ENCODE data around the gene BEND6.

The BEND6 gene

GRCh38 chr6:57074383-57074782, 119.5 kb downstream of the BEND6 start:
- no peaks in the 10 kb centered on the region for H3K27me3 ChIP-seq (replicated peaks; ENCODE audit: control insufficient read depth, insufficient read depth, low read length)
- no peaks in the 10 kb centered on the region for H3K36me3 ChIP-seq (ENCODE audit: control insufficient read depth, insufficient read depth, low read length)
- no peak for TF ChIP-seq CTCF (IDR thresholded peaks at IDR 0.05; ENCODE audit: insufficient read depth, low read length, poor library complexity, severe bottlenecking)
- no peak overlapping the region for H3K4me3 ChIP-seq (replicated peaks; ENCODE audit: low read depth, low read length)
- DNase-seq (ENCODE audit: extremely low read depth, insufficient read length): no peak

GRCh38 chr6:57075092-57075491, 120.2 kb downstream of the BEND6 start:
- H3K27me3 ChIP-seq (replicated peaks; ENCODE audit: control insufficient read depth, insufficient read depth, low read length): no peaks in the 10 kb centered on the region
- no peak for DNase-seq (ENCODE audit: extremely low read depth, insufficient read length)
- no peaks in the 10 kb centered on the region for H3K36me3 ChIP-seq (ENCODE audit: control insufficient read depth, insufficient read depth, low read length)
- TF ChIP-seq CTCF (IDR thresholded peaks at IDR 0.05; ENCODE audit: insufficient read depth, low read length, poor library complexity, severe bottlenecking): no peak
- H3K4me3 ChIP-seq (replicated peaks; ENCODE audit: low read depth, low read length): no peak overlapping the region

All from GM06990 (cell line).